Measurements from ENCODE around the gene WDR12.
"Not testable (repeated sequence)": the region's sequence is repeated elsewhere in the genome, so short reads cannot be mapped to it uniquely, and the experiment has no call there.

Gene WDR12

DNA sequence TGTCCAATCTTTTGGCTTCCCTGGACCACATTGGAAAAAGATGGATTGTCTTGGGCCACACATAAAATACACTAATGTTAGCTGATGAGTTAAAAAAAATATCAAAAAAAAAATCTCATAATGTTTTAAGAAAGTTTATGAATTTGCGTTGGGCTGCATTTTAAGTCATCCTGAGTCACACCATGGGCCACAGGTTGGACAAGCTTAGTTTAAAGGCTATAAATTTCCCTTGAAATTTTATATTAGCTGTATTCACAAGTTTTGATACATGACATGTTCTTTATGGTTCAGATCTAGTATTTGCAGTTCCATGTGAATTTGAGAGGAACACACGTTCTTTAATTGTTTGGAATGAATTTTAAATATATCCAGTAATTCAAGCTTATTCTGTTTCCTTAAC, 22.5 kb upstream of the WDR12 start:
- Histone ChIP-seq H3K36me3 (ENCODE audit: low read depth) (peaks cover 7% of the 10 kb centered on the region), H3K27me3 (ENCODE audit: insufficient read depth, poor library complexity, severe bottlenecking) (no peaks in the 10 kb centered on the region), H3K4me1 (ENCODE audit: insufficient read depth, poor library complexity, severe bottlenecking) (peaks cover 14% of the 10 kb centered on the region), H3K27ac (ENCODE audit: poor library complexity, severe bottlenecking) (peak overlapping the region; percentile 26), H3K9me3 (ENCODE audit: severe bottlenecking) (no peaks in the 10 kb centered on the region), H3K4me3 (ENCODE audit: severe bottlenecking) (no peak overlapping the region)
- TF ChIP-seq, protein P1, sequence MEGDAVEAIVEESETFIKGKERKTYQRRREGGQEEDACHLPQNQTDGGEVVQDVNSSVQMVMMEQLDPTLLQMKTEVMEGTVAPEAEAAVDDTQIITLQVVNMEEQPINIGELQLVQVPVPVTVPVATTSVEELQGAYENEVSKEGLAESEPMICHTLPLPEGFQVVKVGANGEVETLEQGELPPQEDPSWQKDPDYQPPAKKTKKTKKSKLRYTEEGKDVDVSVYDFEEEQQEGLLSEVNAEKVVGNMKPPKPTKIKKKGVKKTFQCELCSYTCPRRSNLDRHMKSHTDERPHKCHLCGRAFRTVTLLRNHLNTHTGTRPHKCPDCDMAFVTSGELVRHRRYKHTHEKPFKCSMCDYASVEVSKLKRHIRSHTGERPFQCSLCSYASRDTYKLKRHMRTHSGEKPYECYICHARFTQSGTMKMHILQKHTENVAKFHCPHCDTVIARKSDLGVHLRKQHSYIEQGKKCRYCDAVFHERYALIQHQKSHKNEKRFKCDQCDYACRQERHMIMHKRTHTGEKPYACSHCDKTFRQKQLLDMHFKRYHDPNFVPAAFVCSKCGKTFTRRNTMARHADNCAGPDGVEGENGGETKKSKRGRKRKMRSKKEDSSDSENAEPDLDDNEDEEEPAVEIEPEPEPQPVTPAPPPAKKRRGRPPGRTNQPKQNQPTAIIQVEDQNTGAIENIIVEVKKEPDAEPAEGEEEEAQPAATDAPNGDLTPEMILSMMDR (IDR thresholded peaks at IDR 0.05; ENCODE audit: poor library complexity, severe bottlenecking) = no peak
- DNase-seq (ENCODE audit: low spot score) (no peak), ATAC-seq (ENCODE audit: low read depth) (no peak)

DNA sequence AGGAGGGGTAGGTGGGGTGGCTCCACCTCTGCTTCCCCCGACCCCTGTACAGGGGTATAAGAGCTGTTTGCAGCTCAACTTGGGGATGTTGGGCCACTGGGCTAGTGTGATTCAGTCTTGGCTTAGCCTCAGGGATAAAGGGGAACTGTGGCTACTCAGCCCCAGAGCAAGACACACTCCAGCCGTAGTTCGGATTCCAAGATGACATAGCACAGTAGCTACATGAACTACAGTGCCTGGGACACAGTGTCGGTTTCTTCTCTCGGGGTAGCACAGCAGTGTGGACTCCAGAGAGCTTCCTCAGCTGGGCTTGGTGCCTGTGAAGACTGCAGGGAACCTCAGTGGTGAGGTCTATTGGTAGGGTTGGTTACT, 21.7 kb upstream of the WDR12 start:
- TF ChIP-seq, protein P1 (IDR thresholded peaks at IDR 0.05; ENCODE audit: poor library complexity, severe bottlenecking) = no peak

DNA sequence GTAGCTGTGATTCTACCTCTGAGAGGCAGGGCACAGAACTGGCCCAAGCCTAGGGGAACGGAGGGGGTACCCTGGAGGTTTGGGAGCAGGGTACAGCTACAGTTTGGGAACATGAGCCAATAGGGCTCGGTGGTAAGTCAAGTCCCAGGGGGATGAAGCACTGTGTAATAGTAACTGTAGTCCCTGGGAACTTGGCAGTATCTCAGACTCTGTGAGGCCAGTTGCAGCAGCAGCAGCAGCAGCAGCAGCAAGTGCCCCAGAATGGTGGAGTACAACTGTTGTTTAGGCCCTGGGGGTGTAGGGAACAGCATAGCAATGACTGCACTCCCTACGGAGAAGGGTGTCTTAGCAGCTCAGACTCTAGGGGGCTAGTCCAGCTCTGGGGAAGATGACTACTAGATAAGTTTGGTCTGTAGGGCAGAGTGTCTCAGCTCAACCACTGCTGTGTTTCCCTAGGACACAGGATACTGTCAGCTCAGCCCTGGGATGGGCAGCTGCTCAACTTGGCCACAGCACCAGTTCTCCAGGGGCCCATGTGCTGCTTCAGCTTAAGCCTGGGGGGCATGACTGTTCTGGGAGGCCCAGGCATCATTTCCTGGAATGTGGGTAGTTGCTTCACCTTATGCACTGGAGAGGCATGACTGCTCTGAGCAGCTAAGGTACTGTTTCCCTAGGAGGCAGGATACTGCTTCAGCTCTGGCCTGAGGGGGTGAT, 21.1 kb upstream of the WDR12 start:
- Histone ChIP-seq H3K27me3 (ENCODE audit: insufficient read depth, poor library complexity, severe bottlenecking) (no peaks in the 10 kb centered on the region), H3K36me3 (ENCODE audit: low read depth) (peaks cover 8% of the 10 kb centered on the region), H3K4me1 (ENCODE audit: insufficient read depth, poor library complexity, severe bottlenecking) (peaks cover 14% of the 10 kb centered on the region), H3K4me3 (ENCODE audit: severe bottlenecking) (no peak overlapping the region), H3K9me3 (ENCODE audit: severe bottlenecking) (no peaks in the 10 kb centered on the region), H3K27ac (ENCODE audit: poor library complexity, severe bottlenecking) (peak overlapping the region; percentile 26)
- TF ChIP-seq, protein P1 (IDR thresholded peaks at IDR 0.05; ENCODE audit: poor library complexity, severe bottlenecking) = no peak
- ATAC-seq (ENCODE audit: low read depth) = peak; percentile 96
- no peak for DNase-seq (ENCODE audit: low spot score)

More for the DNA sequence above, 21.7 kb upstream of the WDR12 start:
- no peaks in the 10 kb centered on the region for H3K9me3 ChIP-seq (ENCODE audit: severe bottlenecking)
- H3K27me3 ChIP-seq (ENCODE audit: insufficient read depth, poor library complexity, severe bottlenecking) = no peaks in the 10 kb centered on the region
- peak overlapping the region; percentile 26 for H3K27ac ChIP-seq (ENCODE audit: poor library complexity, severe bottlenecking)
- peaks cover 14% of the 10 kb centered on the region for H3K4me1 ChIP-seq (ENCODE audit: insufficient read depth, poor library complexity, severe bottlenecking)
- H3K4me3 ChIP-seq (ENCODE audit: severe bottlenecking) = no peak overlapping the region
- ATAC-seq (ENCODE audit: low read depth) = peak; percentile 61; the same call in 2 of the 3 replicates
- H3K36me3 ChIP-seq (ENCODE audit: low read depth) = peaks cover 8% of the 10 kb centered on the region
- DNase-seq (ENCODE audit: low spot score) = no peak

DNA sequence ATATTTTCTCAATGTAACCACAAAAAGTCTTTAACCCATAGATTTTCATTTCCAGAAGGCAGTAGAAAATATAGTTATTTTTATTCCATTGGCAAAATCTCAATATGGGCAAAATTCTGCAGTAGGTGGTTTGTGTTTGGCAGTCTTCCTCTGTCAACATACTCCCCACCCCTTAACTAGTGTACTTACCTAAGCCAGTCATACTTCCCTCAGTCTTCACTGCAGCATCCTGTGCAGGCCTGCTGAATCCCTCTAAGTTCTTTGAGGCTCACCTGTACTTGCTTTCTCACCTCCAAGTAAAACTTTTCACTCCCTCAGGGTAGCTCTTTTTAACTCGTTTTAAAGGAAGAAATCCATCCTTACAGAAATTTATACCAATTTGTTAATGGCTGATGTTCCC, 7.4 kb upstream of the WDR12 start:
- Histone ChIP-seq H3K27ac (ENCODE audit: poor library complexity, severe bottlenecking) (no peak overlapping the region), H3K9me3 (ENCODE audit: severe bottlenecking) (no peaks in the 10 kb centered on the region), H3K4me3 (ENCODE audit: severe bottlenecking) (no peak overlapping the region), H3K36me3 (ENCODE audit: low read depth) (peaks cover 9% of the 10 kb centered on the region; the same call in 1 of the 2 replicates), H3K27me3 (ENCODE audit: insufficient read depth, poor library complexity, severe bottlenecking) (no peaks in the 10 kb centered on the region), H3K4me1 (ENCODE audit: insufficient read depth, poor library complexity, severe bottlenecking) (no peaks in the 10 kb centered on the region)
- TF ChIP-seq, protein P1 (IDR thresholded peaks at IDR 0.05; ENCODE audit: poor library complexity, severe bottlenecking) = no peak
- ATAC-seq (ENCODE audit: low read depth) (no peak), DNase-seq (ENCODE audit: low spot score) (no peak)

DNA sequence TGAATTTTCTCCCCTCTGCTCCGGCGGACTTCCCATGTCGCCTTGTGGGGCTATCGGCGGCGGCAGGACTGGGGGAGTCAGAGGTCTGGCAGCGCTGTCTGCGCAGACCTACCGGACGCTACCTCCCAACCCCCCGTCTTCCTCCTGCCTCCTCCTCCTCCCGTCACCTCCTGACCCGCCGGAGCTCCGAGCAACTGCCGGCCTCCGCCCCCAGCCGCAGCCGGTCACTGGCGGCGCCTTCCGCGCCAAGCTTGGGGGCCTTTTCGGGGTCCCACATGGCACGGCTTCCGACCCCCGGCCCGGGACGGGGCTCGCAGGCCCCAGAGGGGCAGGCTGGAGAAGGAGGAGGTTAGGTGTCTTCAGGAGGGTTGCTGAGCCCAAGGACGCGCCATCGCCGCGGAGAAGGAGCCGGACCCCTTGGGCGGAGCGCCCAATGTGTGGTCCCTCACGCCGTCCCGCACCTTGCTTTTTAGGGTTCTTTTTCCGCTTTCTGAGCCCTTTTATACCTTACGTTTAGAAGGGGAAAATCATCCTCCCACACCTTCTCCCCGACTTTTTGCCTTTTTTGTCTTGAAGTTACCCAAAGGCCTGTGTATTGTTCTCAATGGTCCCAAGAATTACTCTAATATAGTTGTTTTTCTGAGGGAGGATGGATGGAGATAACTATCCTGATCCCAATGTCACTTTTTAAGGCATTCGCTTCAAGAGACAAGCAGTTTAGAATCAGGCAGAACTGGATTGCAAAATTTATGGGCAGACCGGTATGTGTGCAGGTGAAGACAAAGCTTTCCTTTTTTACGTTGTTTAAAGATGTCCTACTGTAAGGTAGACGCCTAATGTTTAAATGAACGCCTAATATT, 1.1 kb upstream of the WDR12 start:
- Histone ChIP-seq H3K27ac (ENCODE audit: poor library complexity, severe bottlenecking) (peak overlapping the region; percentile 78), H3K4me3 (ENCODE audit: severe bottlenecking) (peak overlapping the region; percentile 69), H3K4me1 (ENCODE audit: insufficient read depth, poor library complexity, severe bottlenecking) (peaks cover 19% of the 10 kb centered on the region)
- ATAC-seq (ENCODE audit: low read depth) = peak; percentile 62
- DNase-seq (ENCODE audit: low spot score); H3K27me3 ChIP-seq (ENCODE audit: insufficient read depth, poor library complexity, severe bottlenecking); H3K9me3 ChIP-seq (ENCODE audit: severe bottlenecking); H3K36me3 ChIP-seq (ENCODE audit: low read depth): not testable (repeated sequence)

Data from RWPE2 (cell line).